ENCODE results near the gene FMNL1.

GRCh38 chr17:45242029-45242414 is 20.3 kb downstream of the FMNL1 start:
- TF ChIP-seq CTCF (IDR thresholded peaks at IDR 0.05) (no peak), POLR2A (IDR thresholded peaks at IDR 0.05) (no peak)
